B cell (primary cell): ENCODE results near the gene FAM168A. TPM values are rescaled to one million over a fixed set of nuclear protein-coding genes. Genes with fewer than 3 reads are reported as not detected.
A peak's percentile ranks its signal among the peaks of the same experiment; 100 is the strongest.

Experiments used
- ATAC-seq: fragments of 200-7000 bp; cut with Tn5 transposase; one replicate; pipeline ENCODE4 v1.10.0; 2021; ENCODE audit warnings: low read depth, mild to moderate bottlenecking, moderate number of reproducible peaks, moderate library complexity
- CTCF ChIA-PET: fragments of 350-600 bp; sonication (Branson Sonifier 250); formaldehyde crosslinking; loops from one replicate; lab custom pipeline; 2021; ENCODE audit warnings: antibody characterized with exemption, inconsistent platforms; lab: Charles Lee
- POLR2A ChIA-PET: fragments of 350-600 bp; sonication (Branson Sonifier 250); formaldehyde crosslinking; loops from one replicate; lab custom pipeline; 2021; ENCODE audit warnings: antibody characterized with exemption; lab: Charles Lee
- DNase-seq: peaks from one replicate; pipeline ENCODE4 v3.0.0; 2013
- H2AFZ ChIP-seq: 2 replicates; pipeline ENCODE4 v1.6.1; 2012; ENCODE audit warnings: mild to moderate bottlenecking, low read depth, low read length; ENCODE audit not compliant: insufficient read depth, poor library complexity, severe bottlenecking
- H3K27ac ChIP-seq, 2 donors: 1 replicate in 1 of 2; 2 replicates in 1 of 2; pipeline ENCODE4 v1.5.1; 2012 to 2013; ENCODE audit warnings: low read length in 2 of 2, mild to moderate bottlenecking in 2 of 2, moderate library complexity in 1 of 2
- H3K27me3 ChIP-seq, 4 experiments: fragments of 200-600 bp in 1 of 4; sonication (generic) in 1 of 4; replicated peaks in 1 of 4; 1 replicate in 2 of 4; 2 replicates in 2 of 4; pipeline versions ENCODE4 v1.6.1 to v1.7.0; 2013 to 2016; ENCODE audit warnings: low read length in 3 of 4, mild to moderate bottlenecking in 2 of 4, mixed read lengths in 1 of 4, moderate library complexity in 1 of 4; ENCODE audit not compliant: insufficient read depth in 4 of 4, control insufficient read depth in 3 of 4; ENCODE audit errors: control extremely low read depth in 1 of 4
- H3K36me3 ChIP-seq, 2 experiments: replicated peaks in 1 of 2; 1 replicate in 1 of 2; 2 replicates in 1 of 2; pipeline versions ENCODE4 v1.6.1 to v1.7.1; 2013; ENCODE audit warnings: low read length in 1 of 2; ENCODE audit not compliant: insufficient read depth in 2 of 2, control insufficient read depth in 1 of 2; ENCODE audit errors: control extremely low read depth in 1 of 2, extremely low read depth in 1 of 2
- H3K4me1 ChIP-seq, 2 donors: fragments of 200-600 bp in 1 of 2; sonication (generic) in 1 of 2; 1 replicate in 1 of 2; 2 replicates in 1 of 2; pipeline versions ENCODE4 v1.5.1 to v1.6.1; 2013 to 2017; ENCODE audit warnings: low read length in 2 of 2; ENCODE audit not compliant: control insufficient read depth in 2 of 2, insufficient read depth in 2 of 2
- H3K4me2 ChIP-seq: replicated peaks from 2 replicates; pipeline ENCODE3; 2012; ENCODE audit warnings: mild to moderate bottlenecking, low read depth, low read length; ENCODE audit not compliant: poor library complexity, severe bottlenecking
- H3K4me3 ChIP-seq, 5 experiments: fragments of 200-600 bp in 1 of 5; sonication (generic) in 1 of 5; 1 replicate in 3 of 5; 2 replicates in 2 of 5; pipeline versions ENCODE4 v1.5.1 to v1.7.0; 2011 to 2016; ENCODE audit warnings: low read length in 4 of 5, mild to moderate bottlenecking in 4 of 5, low read depth in 2 of 5, control low read depth in 1 of 5, moderate library complexity in 1 of 5; ENCODE audit not compliant: insufficient read depth in 1 of 5; ENCODE audit errors: control extremely low read depth in 1 of 5, extremely low read depth in 1 of 5
- H3K79me2 ChIP-seq: fragments of 200-600 bp; sonication (generic); one replicate; pipeline ENCODE4 v1.6.0; 2016; ENCODE audit warnings: low read length; ENCODE audit not compliant: control insufficient read depth, insufficient read depth
- H3K9ac ChIP-seq: fragments of 200-600 bp; sonication (generic); 2 replicates; pipeline ENCODE4 v1.6.1; 2017; ENCODE audit warnings: mild to moderate bottlenecking, low read length, moderate library complexity
- H3K9me3 ChIP-seq, 3 donors: one replicate each; pipeline versions ENCODE4 v1.6.1 to v1.7.1; 2013; ENCODE audit warnings: low read length in 2 of 3; ENCODE audit not compliant: control insufficient read depth in 2 of 3, insufficient read depth in 1 of 3; ENCODE audit errors: control extremely low read depth in 1 of 3
- H4K20me1 ChIP-seq: 2 replicates; pipeline ENCODE4 v1.6.0; 2012; ENCODE audit warnings: mild to moderate bottlenecking, low read length; ENCODE audit not compliant: insufficient read depth, control insufficient read depth, poor library complexity, severe bottlenecking
- H3K27ac Mint-ChIP-seq: one replicate; pipeline ENCODE4 v1.8.0; 2021; ENCODE audit warnings: mixed read lengths
- H3K27me3 Mint-ChIP-seq: one replicate; pipeline ENCODE4 v1.8.0; 2021; ENCODE audit warnings: mixed read lengths
- H3K4me1 Mint-ChIP-seq: one replicate; pipeline ENCODE4 v1.8.0; 2021; ENCODE audit warnings: mixed read lengths
- H3K4me3 Mint-ChIP-seq: one replicate; pipeline ENCODE4 v1.8.0; 2021; ENCODE audit warnings: mixed read lengths
- H3K9me3 Mint-ChIP-seq: one replicate; pipeline ENCODE4 v1.8.0; 2022; ENCODE audit warnings: mixed read lengths; ENCODE audit not compliant: insufficient read depth
- EZH2 ChIP-seq: IDR thresholded peaks from 2 replicates; pipeline ENCODE4 v1.6.1; 2012; ENCODE audit warnings: borderline replicate concordance, low read depth, mild to moderate bottlenecking, moderate library complexity, low read length; ENCODE audit not compliant: insufficient read depth, poor library complexity, severe bottlenecking
- WGBS: methylation state at CpG from one replicate; pipeline ENCODE4 v1.1.5; 2013; ENCODE audit warnings: missing lambda C conversion rate; ENCODE audit not compliant: insufficient coverage; 5-methylcytosine and 5-hydroxymethylcytosine counted together
- intact Hi-C: fragments of 100-400 bp; cut with micrococcal nuclease; formaldehyde crosslinking; loops from one replicate; pipeline ENCODE4 v1.10.0; 2022
- polyA plus RNA-seq: library from polyadenylated mRNA; depleted of rRNA; stranded (reverse); fragments of >200 nt; gene quantifications from 2 replicates; pipeline ENCODE4 v1.2.3, GENCODE V29; 2012
- total RNA-seq, 2 donors: library from RNA; stranded (reverse); fragments of 120-200 nt in 1 of 2; gene quantifications; 1 replicate in 1 of 2; 2 replicates in 1 of 2; pipeline versions ENCODE4 v1.2.3 to v1.2.4, GENCODE V29; 2013 to 2022
- TF ChIP-seq, protein P1 (sequence below): fragments of 200-600 bp; IDR thresholded peaks from one replicate; pipeline ENCODE4 v1.8.0; 2022; ENCODE audit warnings: antibody characterized with exemption, mild to moderate bottlenecking

The FAM168A gene
- total and polyA plus RNA-seq, 2 donors (not counting 1 experiment from before 2014, with no cell fraction given): 11.0 to 26.8 TPM

DNA sequence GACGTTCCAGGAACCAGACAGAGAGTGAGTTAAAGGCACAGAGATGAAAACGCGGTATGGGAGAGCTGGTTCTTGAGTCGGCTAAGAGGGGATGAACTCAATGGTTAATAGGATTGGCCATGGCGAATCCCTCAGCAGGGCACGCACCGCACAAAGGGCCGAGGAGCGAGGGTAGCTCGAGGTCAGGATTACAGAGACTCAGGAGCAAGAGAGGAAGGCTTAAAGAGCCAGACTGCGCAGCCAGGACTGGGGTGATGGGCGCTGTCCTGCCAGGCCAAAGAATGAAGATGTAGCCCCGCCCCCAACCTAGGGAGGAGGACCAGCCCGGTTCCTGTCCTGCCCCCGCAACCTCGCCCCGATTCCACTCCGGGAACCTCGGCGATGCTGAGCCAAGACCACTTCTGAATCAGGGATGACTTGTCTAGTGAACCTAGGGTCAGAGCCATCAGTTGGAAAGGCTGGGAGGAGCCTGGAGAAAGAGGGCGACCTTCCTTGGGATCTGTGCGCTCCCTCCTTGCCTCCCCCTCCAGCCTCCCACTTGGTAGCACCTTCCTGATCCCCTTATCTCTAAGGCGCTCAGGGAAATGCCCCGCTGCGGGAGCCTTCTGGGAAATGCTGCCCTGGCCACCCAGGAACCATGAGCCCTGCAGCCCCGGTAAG lies 48.2 kb upstream of the FAM168A start, which contains the start of gene PLEKHB1:
PLEKHB1 (plus strand) TSS at position 610 of the 660 bp plus-strand sequence; CDS start at position 638, 28 bp downstream.
- Mint-ChIP-seq H3K4me1 (peaks cover 23% of the 10 kb centered on the region), H3K27ac (peak within 1 kb of the TSS; percentile 87), H3K9me3 (no peaks in the 10 kb centered on the region), H3K27me3 (peaks cover 4% of the 10 kb centered on the region), H3K4me3 (peak within 1 kb of the TSS; percentile 87)
- TF ChIP-seq, protein P1, sequence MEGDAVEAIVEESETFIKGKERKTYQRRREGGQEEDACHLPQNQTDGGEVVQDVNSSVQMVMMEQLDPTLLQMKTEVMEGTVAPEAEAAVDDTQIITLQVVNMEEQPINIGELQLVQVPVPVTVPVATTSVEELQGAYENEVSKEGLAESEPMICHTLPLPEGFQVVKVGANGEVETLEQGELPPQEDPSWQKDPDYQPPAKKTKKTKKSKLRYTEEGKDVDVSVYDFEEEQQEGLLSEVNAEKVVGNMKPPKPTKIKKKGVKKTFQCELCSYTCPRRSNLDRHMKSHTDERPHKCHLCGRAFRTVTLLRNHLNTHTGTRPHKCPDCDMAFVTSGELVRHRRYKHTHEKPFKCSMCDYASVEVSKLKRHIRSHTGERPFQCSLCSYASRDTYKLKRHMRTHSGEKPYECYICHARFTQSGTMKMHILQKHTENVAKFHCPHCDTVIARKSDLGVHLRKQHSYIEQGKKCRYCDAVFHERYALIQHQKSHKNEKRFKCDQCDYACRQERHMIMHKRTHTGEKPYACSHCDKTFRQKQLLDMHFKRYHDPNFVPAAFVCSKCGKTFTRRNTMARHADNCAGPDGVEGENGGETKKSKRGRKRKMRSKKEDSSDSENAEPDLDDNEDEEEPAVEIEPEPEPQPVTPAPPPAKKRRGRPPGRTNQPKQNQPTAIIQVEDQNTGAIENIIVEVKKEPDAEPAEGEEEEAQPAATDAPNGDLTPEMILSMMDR: no peak
- TF ChIP-seq EZH2: no peak
- H4K20me1 ChIP-seq: no peaks in the 10 kb centered on the region
- H3K4me2 ChIP-seq: peak within 1 kb of the TSS; percentile 65
- no peaks in the 10 kb centered on the region for H3K36me3 ChIP-seq
- ATAC-seq (no peak), DNase-seq (no peak)
- CTCF ChIA-PET: interaction anchor here (1.6 to 5.9 kb wide), 2 partner anchors 15 to 20 kb away, joined by 4 to 49 read pairs; no protein-coding TSS in a partner anchor
- no peaks in the 10 kb centered on the region for H3K9me3 ChIP-seq
- 86% methylated on average over 26 of the region's 26 CpGs for WGBS
- H3K79me2 ChIP-seq: no peaks in the 10 kb centered on the region
- no peak within 1 kb of the TSS for H3K27ac ChIP-seq
- H2AFZ ChIP-seq: peak within 1 kb of the TSS; percentile 66
- H3K27me3 ChIP-seq: peaks cover 0 to 9% (median 0%) of the 10 kb centered on the region in 4 experiments
- H3K4me1 ChIP-seq: peaks cover 11 to 20% of the 10 kb centered on the region in 2 donors
- H3K9ac ChIP-seq: no peak within 1 kb of the TSS
- peak within 1 kb of the TSS in 2 of 5 experiments; percentile 46 to 56 for H3K4me3 ChIP-seq
- POLR2A ChIA-PET: no interaction called here
- intact Hi-C loops: loop anchor here (2.0 kb wide), 1 partner anchor 21 kb away; no protein-coding TSS in a partner anchor
